SK-N-MC (cell line): ENCODE measurements around the gene ATL1.
"Not testable (repeated sequence)": the region's sequence is repeated elsewhere in the genome, so short reads cannot be mapped to it uniquely, and the experiment has no call there.

Experiments used
- DNase-seq: peaks from one replicate; pipeline ENCODE4 v3.0.0-alpha.2; 2011; ENCODE audit warnings: low read depth, low spot score
- H3K27ac ChIP-seq: fragments of 200-600 bp; sonication (generic); 2 replicates; pipeline ENCODE4 v1.5.1; 2016; ENCODE audit warnings: mixed run types
- H3K36me3 ChIP-seq: fragments of 200-600 bp; sonication (generic); 2 replicates; pipeline ENCODE4 v1.6.1; 2017; ENCODE audit warnings: antibody characterized with exemption, low read length, mixed read lengths; ENCODE audit not compliant: insufficient read depth
- H3K4me3 ChIP-seq: fragments of 200-600 bp; sonication (generic); 2 replicates; pipeline ENCODE4 v1.5.1; 2016
- H3K9ac ChIP-seq: fragments of 200-600 bp; sonication (generic); 2 replicates; pipeline ENCODE4 v1.8.0; 2017; ENCODE audit warnings: mixed run types, mixed read lengths; ENCODE audit not compliant: insufficient read length
- H3K9me3 ChIP-seq: fragments of 200-600 bp; sonication (generic); 2 replicates; pipeline ENCODE4 v1.6.1; 2017; ENCODE audit warnings: low read depth, mild to moderate bottlenecking, antibody characterized with exemption, low read length, moderate library complexity, mixed read lengths
- EZH2 ChIP-seq: fragments of 200-600 bp; sonication (generic); IDR thresholded peaks from one replicate; pipeline ENCODE4 v1.6.1; 2017; ENCODE audit warnings: antibody characterized with exemption
- FOXP2 ChIP-seq: optimal IDR thresholded peaks from 2 replicates; pipeline ENCODE3; 2011; ENCODE audit warnings: mild to moderate bottlenecking, moderate library complexity; ENCODE audit not compliant: insufficient read depth; ENCODE audit errors: extremely low read length, control extremely low read depth
- POLR2AphosphoS5 ChIP-seq: IDR thresholded peaks from 2 replicates; pipeline ENCODE4 v1.6.1; 2012; ENCODE audit warnings: mild to moderate bottlenecking, low read depth, low read length, borderline replicate concordance

The ATL1 gene

GRCh38 chr14:50633954-50634353, 74.0 kb downstream of the ATL1 start:
- no peaks in the 10 kb centered on the region for H3K9me3 ChIP-seq
- H3K27ac ChIP-seq: no peak overlapping the region
- TF ChIP-seq EZH2 (no peak), POLR2AphosphoS5 (no peak), FOXP2 (no peak)
- no peaks in the 10 kb centered on the region; the same call in 1 of the 2 replicates for H3K36me3 ChIP-seq
- H3K9ac ChIP-seq: no peak overlapping the region
- DNase-seq: no peak
- no peak overlapping the region for H3K4me3 ChIP-seq

- no peak overlapping the region for H3K9ac ChIP-seq
- TF ChIP-seq POLR2AphosphoS5 (no peak), EZH2 (no peak), FOXP2 (no peak)
- no peak for DNase-seq
- H3K4me3 ChIP-seq: no peak overlapping the region
- H3K36me3 ChIP-seq: no peaks in the 10 kb centered on the region; the same call in none of the 2 replicates
- H3K27ac ChIP-seq: no peak overlapping the region
- H3K9me3 ChIP-seq: no peaks in the 10 kb centered on the region
Measured at GRCh38 chr14:50635141-50635540, 75.2 kb downstream of the ATL1 start.

- H3K27ac ChIP-seq: no peak overlapping the region
- H3K9ac ChIP-seq: no peak overlapping the region
- H3K36me3 ChIP-seq: peaks cover 13% of the 10 kb centered on the region
- TF ChIP-seq EZH2 (no peak), FOXP2 (no peak), POLR2AphosphoS5 (no peak)
- no peak overlapping the region for H3K4me3 ChIP-seq
- DNase-seq: no peak
- no peaks in the 10 kb centered on the region for H3K9me3 ChIP-seq
Measured at GRCh38 chr14:50647282-50647681, 87.3 kb downstream of the ATL1 start.

GRCh38 chr14:50647753-50648152, 87.8 kb downstream of the ATL1 start:
- no peak overlapping the region for H3K27ac ChIP-seq
- peaks cover 10% of the 10 kb centered on the region; the same call in 1 of the 2 replicates for H3K36me3 ChIP-seq
- H3K9me3 ChIP-seq: no peaks in the 10 kb centered on the region
- H3K9ac ChIP-seq: no peak overlapping the region
- DNase-seq: no peak
- TF ChIP-seq POLR2AphosphoS5 (no peak), FOXP2 (no peak), EZH2 (no peak)
- no peak overlapping the region for H3K4me3 ChIP-seq

GRCh38 chr14:50649691-50650090, 89.7 kb downstream of the ATL1 start:
- no peak for DNase-seq
- TF ChIP-seq FOXP2 (no peak), EZH2 (no peak), POLR2AphosphoS5 (no peak)
- Histone ChIP-seq H3K9me3 (no peaks in the 10 kb centered on the region), H3K36me3 (no peaks in the 10 kb centered on the region; the same call in 1 of the 2 replicates), H3K4me3 (no peak overlapping the region), H3K9ac (no peak overlapping the region), H3K27ac (no peak overlapping the region)

- Histone ChIP-seq H3K9ac (no peak overlapping the region), H3K27ac (peak overlapping the region; percentile 95; the same call in 1 of the 2 replicates), H3K4me3 (no peak overlapping the region), H3K9me3 (peaks cover 2% of the 10 kb centered on the region; the same call in 1 of the 2 replicates), H3K36me3 (peaks cover 22% of the 10 kb centered on the region)
- TF ChIP-seq FOXP2 (no peak), EZH2 (no peak), POLR2AphosphoS5 (no peak)
- DNase-seq: no peak
Measured at GRCh38 chr14:50656776-50657175, 96.8 kb downstream of the ATL1 start.

- Histone ChIP-seq H3K9me3 (peaks cover 2% of the 10 kb centered on the region; the same call in 1 of the 2 replicates), H3K36me3 (peaks cover 28% of the 10 kb centered on the region), H3K27ac (peak overlapping the region; percentile 95), H3K4me3 (peak overlapping the region; percentile 73), H3K9ac (peak overlapping the region; percentile 66)
- TF ChIP-seq POLR2AphosphoS5: no peak
- TF ChIP-seq FOXP2: no peak
- TF ChIP-seq EZH2: no peak
- no peak for DNase-seq
Measured at GRCh38 chr14:50657753-50658152, 97.8 kb downstream of the ATL1 start.

GRCh38 chr14:50658203-50658602, 98.3 kb downstream of the ATL1 start:
- peak; percentile 57 for DNase-seq
- Histone ChIP-seq H3K36me3 (peaks cover 28% of the 10 kb centered on the region), H3K9me3 (peaks cover 2% of the 10 kb centered on the region; the same call in 1 of the 2 replicates), H3K4me3 (peak overlapping the region; percentile 73), H3K27ac (peak overlapping the region; percentile 95), H3K9ac (peak overlapping the region; percentile 66)
- TF ChIP-seq FOXP2 (no peak), EZH2 (no peak), POLR2AphosphoS5 (no peak)

GRCh38 chr14:50659327-50659974, 99.5 kb downstream of the ATL1 start:
- Histone ChIP-seq H3K9me3 (peaks cover 2% of the 10 kb centered on the region; the same call in 1 of the 2 replicates), H3K4me3 (no peak overlapping the region), H3K9ac (no peak overlapping the region), H3K36me3 (peaks cover 38% of the 10 kb centered on the region), H3K27ac (peak overlapping the region; percentile 95)
- no peak for DNase-seq
- TF ChIP-seq EZH2 (no peak), POLR2AphosphoS5 (no peak), FOXP2 (no peak)

GRCh38 chr14:50664579-50664978, 104.6 kb downstream of the ATL1 start:
- not testable (repeated sequence) for H3K4me3 ChIP-seq, H3K9me3 ChIP-seq, DNase-seq, H3K9ac ChIP-seq, H3K27ac ChIP-seq
- H3K36me3 ChIP-seq: peaks cover 39% of the 10 kb centered on the region

- H3K4me3 ChIP-seq, H3K27ac ChIP-seq, H3K9ac ChIP-seq, H3K9me3 ChIP-seq, DNase-seq: not testable (repeated sequence)
- H3K36me3 ChIP-seq: peaks cover 34% of the 10 kb centered on the region
Measured at GRCh38 chr14:50665300-50665699, 105.4 kb downstream of the ATL1 start.
